Skeletal muscle satellite cell (primary cell): ENCODE measurements around the gene MYO16.

Source experiments
- H3K27me3 ChIP-seq: 2 replicates; pipeline ENCODE4 v1.7.0; 2013; ENCODE audit warnings: low read length; ENCODE audit not compliant: control insufficient read depth, insufficient read depth
- H3K36me3 ChIP-seq: 2 replicates; pipeline ENCODE4 v1.7.0; 2013; ENCODE audit warnings: mild to moderate bottlenecking, control low read depth, low read length; ENCODE audit not compliant: insufficient read depth
- H3K4me1 ChIP-seq: 2 replicates; pipeline ENCODE4 v1.7.0; 2013; ENCODE audit warnings: low read length; ENCODE audit not compliant: control insufficient read depth, insufficient read depth
- H3K4me2 ChIP-seq: 2 replicates; pipeline ENCODE4 v1.7.0; 2013; ENCODE audit warnings: mild to moderate bottlenecking, low read length
- H3K4me3 ChIP-seq: 2 replicates; pipeline ENCODE4 v1.7.0; 2013; ENCODE audit warnings: low read length
- H3K9ac ChIP-seq: 2 replicates; pipeline ENCODE4 v1.7.0; 2013; ENCODE audit warnings: mild to moderate bottlenecking, low read depth, low read length, moderate library complexity
- H3K9me3 ChIP-seq: replicated peaks from 2 replicates; pipeline ENCODE4 v1.7.0; 2013; ENCODE audit warnings: mild to moderate bottlenecking, control low read depth, low read length

The MYO16 gene

DNA sequence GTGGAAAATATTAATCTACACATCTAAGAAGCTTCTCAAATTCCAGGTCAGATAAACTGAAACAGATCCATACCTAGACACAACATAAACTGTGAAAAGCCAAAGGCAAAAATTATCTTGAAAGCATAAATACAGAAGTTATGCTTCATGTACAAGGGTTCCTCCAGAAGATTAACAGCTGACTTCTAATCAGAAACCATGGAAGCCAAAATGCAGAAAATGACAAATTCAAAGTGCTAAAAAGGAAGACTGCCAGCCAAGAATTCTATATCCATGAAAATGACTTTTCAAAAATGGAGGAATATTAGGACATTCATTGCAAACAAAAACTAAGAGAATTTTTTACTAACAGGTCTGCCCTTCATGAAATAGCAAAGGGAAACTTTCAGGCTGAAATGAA, 72.8 kb downstream of the MYO16 start:
- Histone ChIP-seq H3K9ac (no peak overlapping the region), H3K36me3 (no peaks in the 10 kb centered on the region)

DNA sequence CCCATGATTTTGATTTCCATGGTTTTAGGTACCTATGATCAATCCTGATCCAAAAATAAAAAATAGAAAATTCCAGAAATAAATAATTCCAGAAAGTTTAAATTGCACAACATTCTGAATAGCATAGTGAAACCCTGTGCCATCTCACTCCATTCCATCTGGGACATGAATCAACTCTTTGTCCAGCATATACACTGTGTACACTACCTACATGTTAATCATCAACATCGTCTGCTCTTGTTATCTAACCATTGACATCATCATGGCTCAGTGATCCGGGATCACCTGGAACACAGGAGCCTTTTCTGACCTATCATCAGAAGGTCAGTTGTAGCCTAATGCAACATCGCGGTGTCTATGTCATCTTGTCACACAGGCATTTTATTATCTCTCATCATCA, 75.6 kb downstream of the MYO16 start:
- no peak overlapping the region for H3K9ac ChIP-seq
- no peak overlapping the region for H3K4me2 ChIP-seq
- no peaks in the 10 kb centered on the region for H3K9me3 ChIP-seq
- H3K27me3 ChIP-seq = no peaks in the 10 kb centered on the region
- H3K4me1 ChIP-seq = no peaks in the 10 kb centered on the region
- H3K36me3 ChIP-seq = no peaks in the 10 kb centered on the region
- no peak overlapping the region for H3K4me3 ChIP-seq

More for the DNA sequence above, 72.8 kb downstream of the MYO16 start:
- Histone ChIP-seq H3K4me1 (no peaks in the 10 kb centered on the region), H3K4me2 (no peak overlapping the region), H3K4me3 (no peak overlapping the region), H3K27me3 (no peaks in the 10 kb centered on the region), H3K9me3 (peaks cover 3% of the 10 kb centered on the region)

- Histone ChIP-seq H3K27me3 (no peaks in the 10 kb centered on the region), H3K9ac (no peak overlapping the region), H3K36me3 (no peaks in the 10 kb centered on the region), H3K9me3 (no peaks in the 10 kb centered on the region), H3K4me3 (no peak overlapping the region), H3K4me1 (no peaks in the 10 kb centered on the region), H3K4me2 (no peak overlapping the region)
These were observed 78.2 kb downstream of the MYO16 start for GRCh38 chr13:108707584-108707983.

GRCh38 chr13:108708921-108709320, 79.5 kb downstream of the MYO16 start:
- H3K36me3 ChIP-seq = no peaks in the 10 kb centered on the region
- no peaks in the 10 kb centered on the region for H3K27me3 ChIP-seq
- H3K4me3 ChIP-seq = no peak overlapping the region
- H3K9ac ChIP-seq = no peak overlapping the region
- H3K9me3 ChIP-seq = no peaks in the 10 kb centered on the region
- H3K4me1 ChIP-seq = no peaks in the 10 kb centered on the region
- H3K4me2 ChIP-seq = no peak overlapping the region

DNA sequence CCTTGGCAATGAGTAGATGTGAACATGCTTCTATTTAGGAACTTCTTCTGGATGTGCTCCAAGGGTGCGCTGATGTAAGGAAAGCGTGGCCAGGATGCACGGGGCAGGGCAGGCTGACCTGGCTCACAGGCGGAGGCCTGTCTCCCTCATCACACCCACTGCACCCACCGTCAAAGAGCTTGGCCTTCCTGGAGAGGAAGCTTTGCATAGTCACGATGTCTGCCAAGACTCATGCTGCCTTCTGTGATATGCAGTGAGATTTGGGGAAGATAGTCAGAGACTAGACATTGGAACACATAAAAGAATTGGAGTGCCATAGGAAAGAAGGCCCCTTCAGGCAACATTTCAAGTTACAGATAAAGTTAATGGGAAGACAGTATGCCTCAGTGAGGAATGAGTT, 82.0 kb downstream of the MYO16 start:
- Histone ChIP-seq H3K9me3 (no peaks in the 10 kb centered on the region), H3K4me3 (no peak overlapping the region), H3K4me1 (no peaks in the 10 kb centered on the region), H3K9ac (no peak overlapping the region), H3K36me3 (no peaks in the 10 kb centered on the region), H3K4me2 (no peak overlapping the region), H3K27me3 (no peaks in the 10 kb centered on the region)

DNA sequence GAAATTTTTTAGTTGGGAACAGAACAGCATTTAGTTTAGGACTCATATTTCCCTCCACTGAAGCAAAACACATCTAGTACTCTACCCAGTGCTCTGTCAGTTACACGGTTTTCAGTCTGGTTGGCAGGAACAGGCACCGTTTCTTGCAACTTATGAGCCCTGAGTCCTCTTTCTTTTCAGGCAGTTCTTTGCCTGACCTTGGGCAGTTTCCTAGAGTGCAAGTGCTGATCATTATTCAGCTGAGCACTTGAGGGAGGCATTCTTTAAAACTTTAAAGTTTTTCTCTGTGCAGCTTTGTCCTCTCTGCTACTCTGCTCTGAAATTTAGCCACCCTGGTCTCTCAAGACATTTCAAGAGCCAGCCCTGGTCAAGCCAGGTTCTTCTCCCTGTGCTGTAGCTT, 96.1 kb downstream of the MYO16 start:
- Histone ChIP-seq H3K36me3 (no peaks in the 10 kb centered on the region), H3K9me3 (no peaks in the 10 kb centered on the region), H3K4me3 (no peak overlapping the region), H3K4me2 (no peak overlapping the region), H3K4me1 (no peaks in the 10 kb centered on the region), H3K27me3 (no peaks in the 10 kb centered on the region), H3K9ac (no peak overlapping the region)

- no peaks in the 10 kb centered on the region for H3K27me3 ChIP-seq
- no peaks in the 10 kb centered on the region for H3K36me3 ChIP-seq
- no peak overlapping the region for H3K4me2 ChIP-seq
- no peak overlapping the region for H3K4me3 ChIP-seq
- no peaks in the 10 kb centered on the region for H3K9me3 ChIP-seq
- H3K9ac ChIP-seq = no peak overlapping the region
- no peaks in the 10 kb centered on the region for H3K4me1 ChIP-seq
These were observed 99.0 kb downstream of the MYO16 start for GRCh38 chr13:108728370-108728769.

DNA sequence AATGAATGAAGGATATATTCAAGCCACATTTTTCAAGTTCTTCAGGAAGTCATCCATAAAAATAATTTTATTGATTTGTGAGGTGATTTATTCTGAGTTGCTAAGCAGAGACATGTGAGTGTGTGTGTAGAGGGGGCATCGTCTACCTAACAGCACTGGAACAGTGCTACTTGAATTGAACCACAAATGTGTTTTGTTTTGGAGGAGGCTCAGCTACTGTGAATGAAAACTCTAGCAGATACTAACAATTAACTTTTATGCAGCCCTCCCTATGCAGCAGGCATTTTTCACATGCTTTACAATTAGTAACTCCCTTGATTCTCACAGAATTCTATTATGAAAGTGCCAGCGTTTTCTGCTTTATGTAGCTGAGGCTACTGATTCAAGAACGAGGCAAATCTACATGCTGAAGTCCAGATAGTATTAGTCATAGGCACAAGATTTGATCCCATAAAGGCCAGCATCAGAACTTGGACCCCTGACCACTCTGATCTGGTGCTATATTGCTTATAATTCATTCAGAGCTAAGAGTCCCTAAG, 103.7 kb downstream of the MYO16 start:
- Histone ChIP-seq H3K4me2 (no peak overlapping the region), H3K36me3 (no peaks in the 10 kb centered on the region), H3K4me3 (no peak overlapping the region), H3K4me1 (no peaks in the 10 kb centered on the region), H3K27me3 (no peaks in the 10 kb centered on the region), H3K9ac (no peak overlapping the region), H3K9me3 (no peaks in the 10 kb centered on the region)

DNA sequence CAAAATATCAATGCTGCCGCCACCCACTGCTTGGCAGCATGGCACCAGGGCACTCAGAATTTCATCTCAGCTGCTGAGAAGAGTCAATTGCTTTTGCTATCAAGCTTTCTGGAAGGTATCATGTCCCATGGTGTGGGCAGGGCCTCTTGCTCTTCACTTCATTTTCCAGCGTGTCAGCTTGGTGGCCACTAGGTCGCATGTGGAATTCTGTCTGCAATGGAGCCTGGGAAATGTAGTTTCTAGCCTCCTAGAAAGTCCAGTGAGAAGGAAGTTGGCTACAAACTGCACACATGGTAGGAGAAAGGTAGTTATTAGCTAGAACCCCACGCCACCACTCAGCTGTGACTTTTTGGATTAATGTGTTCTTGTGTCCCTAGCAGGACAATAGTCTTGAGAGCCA, 105.3 kb downstream of the MYO16 start:
- H3K4me3 ChIP-seq = no peak overlapping the region
- H3K4me1 ChIP-seq = no peaks in the 10 kb centered on the region
- no peaks in the 10 kb centered on the region for H3K36me3 ChIP-seq
- H3K27me3 ChIP-seq = no peaks in the 10 kb centered on the region
- no peak overlapping the region for H3K4me2 ChIP-seq
- H3K9me3 ChIP-seq = no peaks in the 10 kb centered on the region
- H3K9ac ChIP-seq = no peak overlapping the region

- Histone ChIP-seq H3K9me3 (no peaks in the 10 kb centered on the region), H3K27me3 (no peaks in the 10 kb centered on the region), H3K36me3 (no peaks in the 10 kb centered on the region), H3K4me3 (no peak overlapping the region), H3K4me2 (no peak overlapping the region), H3K9ac (no peak overlapping the region), H3K4me1 (no peaks in the 10 kb centered on the region)
These were observed 112.5 kb downstream of the MYO16 start for GRCh38 chr13:108741930-108742329.

GRCh38 chr13:108742701-108743451, 113.5 kb downstream of the MYO16 start:
- Histone ChIP-seq H3K36me3 (no peaks in the 10 kb centered on the region), H3K27me3 (no peaks in the 10 kb centered on the region), H3K4me2 (no peak overlapping the region), H3K9ac (no peak overlapping the region), H3K4me3 (no peak overlapping the region), H3K9me3 (no peaks in the 10 kb centered on the region), H3K4me1 (no peaks in the 10 kb centered on the region)

DNA sequence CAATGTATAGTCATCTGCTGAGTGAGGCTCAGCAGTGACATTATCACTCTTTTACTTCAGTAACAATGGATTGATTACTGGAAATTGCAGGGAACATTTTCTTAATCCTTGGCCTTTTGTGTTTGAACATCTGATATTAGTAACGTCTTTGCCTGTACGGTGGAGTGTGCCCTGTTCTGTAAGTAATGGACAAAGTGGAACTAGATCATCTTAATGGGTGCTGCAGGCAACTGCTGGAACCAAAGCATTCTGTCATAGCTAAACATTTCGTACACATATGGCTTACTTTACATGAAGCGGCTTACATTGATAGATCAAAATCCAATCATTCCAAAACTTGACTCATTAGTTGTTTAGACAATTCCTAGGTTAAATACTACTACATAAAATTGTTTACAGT, 114.1 kb downstream of the MYO16 start:
- Histone ChIP-seq H3K4me1 (no peaks in the 10 kb centered on the region), H3K36me3 (no peaks in the 10 kb centered on the region), H3K4me3 (no peak overlapping the region), H3K9me3 (no peaks in the 10 kb centered on the region), H3K27me3 (no peaks in the 10 kb centered on the region), H3K9ac (no peak overlapping the region), H3K4me2 (no peak overlapping the region)
